MCF 10A (cell line): Measurements from ENCODE around the gene DMP1. TPM values are rescaled to one million over a fixed set of nuclear protein-coding genes. Genes with fewer than 3 reads are reported as not detected.

Source experiments
- BruUV-seq: library from RNA; stranded (reverse); fragments of 400-500 nt; replicated peaks from 2 replicates; lab custom pipeline; 2021; lab: Mats Ljungman, UMichigan
- CTCF ChIA-PET: fragments of 300-600 bp; sonication (Branson Sonifier 250); formaldehyde crosslinking; extraction: SDS; loops from one replicate; lab custom pipeline; 2021; ENCODE audit warnings: antibody characterized with exemption, inconsistent platforms; lab: Yijun Ruan, JAX
- POLR2A ChIA-PET: fragments of 300-600, 350-650 bp; sonication (Branson Sonifier 250); formaldehyde crosslinking; extraction: SDS; loops from one replicate; lab custom pipeline; 2020; ENCODE audit warnings: antibody characterized with exemption, inconsistent platforms; lab: Yijun Ruan, JAX
- DNase-seq: peaks from one replicate; pipeline ENCODE4 v3.0.0-alpha.2; 2018; ENCODE audit not compliant: unreplicated experiment
- H3K27ac Mint-ChIP-seq: one replicate; pipeline ENCODE4 v1.8.0; 2022; ENCODE audit warnings: mild to moderate bottlenecking, low read depth, mixed read lengths; ENCODE audit not compliant: unreplicated experiment
- H3K27me3 Mint-ChIP-seq: one replicate; pipeline ENCODE4 v1.8.0; 2022; ENCODE audit warnings: mixed read lengths; ENCODE audit not compliant: insufficient read depth, unreplicated experiment
- H3K36me3 Mint-ChIP-seq: one replicate; pipeline ENCODE4 v1.8.0; 2022; ENCODE audit warnings: mild to moderate bottlenecking, moderate library complexity, mixed read lengths; ENCODE audit not compliant: insufficient read depth, unreplicated experiment
- H3K4me1 Mint-ChIP-seq: one replicate; pipeline ENCODE4 v1.8.0; 2022; ENCODE audit warnings: mixed read lengths; ENCODE audit not compliant: insufficient read depth, unreplicated experiment
- H3K4me3 Mint-ChIP-seq: one replicate; pipeline ENCODE4 v1.8.0; 2022; ENCODE audit warnings: mild to moderate bottlenecking, moderate library complexity, mixed read lengths; ENCODE audit not compliant: unreplicated experiment
- H3K9me3 Mint-ChIP-seq: one replicate; pipeline ENCODE4 v1.8.0; 2022; ENCODE audit warnings: mixed read lengths; ENCODE audit not compliant: unreplicated experiment
- CTCF ChIP-seq: fragments of 200-600 bp; IDR thresholded peaks from one replicate; pipeline ENCODE4 v1.8.0; 2022; ENCODE audit warnings: antibody characterized with exemption, mild to moderate bottlenecking; ENCODE audit not compliant: unreplicated experiment
- intact Hi-C: fragments of 100-400 bp; cut with micrococcal nuclease; formaldehyde crosslinking; loops from 2 replicates; pipeline ENCODE4 v1.14.1; 2022
- total RNA-seq: library from RNA; stranded (reverse); gene quantifications from 2 replicates; pipeline ENCODE4 v1.2.3, GENCODE V29; 2022

The DMP1 gene
- total RNA-seq, 1 experiment from 2014 or later: not detected

GRCh38 chr4:87698394-87698793 lies 48.3 kb downstream of the DMP1 start:
- Mint-ChIP-seq H3K4me1 (no peaks in the 10 kb centered on the region), H3K27ac (no peak overlapping the region), H3K9me3 (peaks cover 3% of the 10 kb centered on the region), H3K4me3 (no peak overlapping the region), H3K27me3 (no peaks in the 10 kb centered on the region), H3K36me3 (no peaks in the 10 kb centered on the region)
- TF ChIP-seq CTCF: no peak
- peak; percentile 13 for DNase-seq
- CTCF ChIA-PET: interaction anchor here (1.2 kb wide), 1 partner anchor 18 kb away, joined by 6 read pairs; no protein-coding TSS in a partner anchor
- intact Hi-C loops: no loop called here
- POLR2A ChIA-PET: no interaction called here
- no TSS peak for BruUV-seq

DNA sequence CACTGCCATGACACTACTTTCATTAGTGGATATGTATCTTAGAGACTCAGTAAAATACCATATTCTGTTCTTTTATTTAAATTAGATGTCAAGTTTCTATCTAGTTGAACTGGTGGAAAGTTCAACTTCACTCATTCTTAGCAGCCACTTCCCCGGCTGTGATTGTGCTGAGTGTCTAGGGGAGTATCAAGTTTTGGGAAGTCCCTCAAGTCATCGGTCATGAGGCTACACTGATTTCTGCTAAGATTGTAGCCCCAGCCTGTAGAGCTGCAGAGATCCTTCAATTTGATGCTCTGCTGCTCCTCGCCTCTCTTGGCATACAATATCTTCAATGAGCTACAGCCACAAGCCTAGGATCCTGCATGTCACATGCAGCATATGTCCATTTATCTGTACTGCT lies 53.9 kb downstream of the DMP1 start:
- H3K4me3 Mint-ChIP-seq: no peak overlapping the region
- intact Hi-C loops: no loop called here
- no peak overlapping the region for H3K27ac Mint-ChIP-seq
- TF ChIP-seq CTCF: no peak
- no peaks in the 10 kb centered on the region for H3K27me3 Mint-ChIP-seq
- CTCF ChIA-PET: interaction anchor here (1.3 kb wide), 1 partner anchor 145 kb away, joined by 3 read pairs; no protein-coding TSS in a partner anchor
- H3K4me1 Mint-ChIP-seq: no peaks in the 10 kb centered on the region
- BruUV-seq: no TSS peak
- POLR2A ChIA-PET: no interaction called here
- no peak for DNase-seq
- no peaks in the 10 kb centered on the region for H3K36me3 Mint-ChIP-seq
- no peaks in the 10 kb centered on the region for H3K9me3 Mint-ChIP-seq

DNA sequence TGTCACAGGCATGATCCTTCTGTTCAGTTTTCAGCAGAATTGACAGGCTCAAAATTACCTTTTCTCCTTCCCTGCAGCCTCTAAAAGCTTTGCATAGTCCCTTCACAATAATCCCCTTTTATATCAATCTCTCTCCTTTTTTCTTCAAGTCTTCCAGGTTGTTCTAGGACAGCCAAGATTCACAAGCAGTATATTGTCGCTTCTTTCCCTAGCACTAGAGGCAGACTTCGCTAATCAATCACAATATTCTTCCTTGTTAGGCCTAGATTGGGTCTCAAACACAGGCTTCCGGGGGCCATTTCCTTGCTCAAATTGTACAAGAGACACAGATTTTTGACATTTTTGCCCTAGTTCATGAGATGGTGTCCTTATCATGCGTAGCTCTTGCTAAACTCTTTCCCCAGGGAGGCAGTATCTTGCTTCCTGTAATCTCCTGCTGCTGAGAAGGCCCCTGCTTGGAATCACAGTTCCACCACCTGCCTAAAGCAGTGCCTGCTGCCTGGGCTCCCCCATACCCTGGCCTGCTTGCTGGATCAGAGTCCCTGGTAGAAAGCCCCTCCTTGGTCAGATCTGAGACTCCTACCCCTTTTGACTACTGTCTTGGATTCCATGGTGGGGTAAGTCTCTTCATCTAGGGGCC lies 57.3 kb downstream of the DMP1 start:
- H3K27me3 Mint-ChIP-seq: no peaks in the 10 kb centered on the region
- POLR2A ChIA-PET: no interaction called here
- TF ChIP-seq CTCF: no peak
- H3K36me3 Mint-ChIP-seq: no peaks in the 10 kb centered on the region
- H3K4me3 Mint-ChIP-seq: no peak overlapping the region
- CTCF ChIA-PET: no interaction called here
- no peaks in the 10 kb centered on the region for H3K4me1 Mint-ChIP-seq
- DNase-seq: no peak
- intact Hi-C loops: no loop called here
- H3K27ac Mint-ChIP-seq: no peak overlapping the region
- H3K9me3 Mint-ChIP-seq: no peaks in the 10 kb centered on the region
- no TSS peak for BruUV-seq

Other genes with a start within 250 kb of the DMP1 start
- 17.6 and 22.5 TPM in 2 replicates for gene NUDT9, start 227.7 kb upstream of the DMP1 start, total RNA-seq
- not detected in 2 replicates for gene SPARCL1, start 120.9 kb upstream of the DMP1 start, total RNA-seq
- gene DSPP, start 41.8 kb upstream of the DMP1 start, total RNA-seq: not detected in 2 replicates
- not detected in 2 replicates for gene IBSP, start 149.3 kb downstream of the DMP1 start, total RNA-seq
- gene MEPE, start 182.7 kb downstream of the DMP1 start, total RNA-seq: not detected in 2 replicates